Smooth muscle cell of the pulmonary artery (primary cell): ENCODE measurements around the gene CDC20. TPM values are rescaled to one million over a fixed set of nuclear protein-coding genes. Genes with fewer than 3 reads are reported as not detected.

Source experiments
- total RNA-seq: library from RNA; depleted of rRNA; stranded (reverse); fragments of >200 nt; gene quantifications from 2 replicates; pipeline ENCODE4 v1.2.3, GENCODE V29; 2014

The CDC20 gene
- 7.9 and 16.5 TPM in 2 replicates for total RNA-seq

DNA sequence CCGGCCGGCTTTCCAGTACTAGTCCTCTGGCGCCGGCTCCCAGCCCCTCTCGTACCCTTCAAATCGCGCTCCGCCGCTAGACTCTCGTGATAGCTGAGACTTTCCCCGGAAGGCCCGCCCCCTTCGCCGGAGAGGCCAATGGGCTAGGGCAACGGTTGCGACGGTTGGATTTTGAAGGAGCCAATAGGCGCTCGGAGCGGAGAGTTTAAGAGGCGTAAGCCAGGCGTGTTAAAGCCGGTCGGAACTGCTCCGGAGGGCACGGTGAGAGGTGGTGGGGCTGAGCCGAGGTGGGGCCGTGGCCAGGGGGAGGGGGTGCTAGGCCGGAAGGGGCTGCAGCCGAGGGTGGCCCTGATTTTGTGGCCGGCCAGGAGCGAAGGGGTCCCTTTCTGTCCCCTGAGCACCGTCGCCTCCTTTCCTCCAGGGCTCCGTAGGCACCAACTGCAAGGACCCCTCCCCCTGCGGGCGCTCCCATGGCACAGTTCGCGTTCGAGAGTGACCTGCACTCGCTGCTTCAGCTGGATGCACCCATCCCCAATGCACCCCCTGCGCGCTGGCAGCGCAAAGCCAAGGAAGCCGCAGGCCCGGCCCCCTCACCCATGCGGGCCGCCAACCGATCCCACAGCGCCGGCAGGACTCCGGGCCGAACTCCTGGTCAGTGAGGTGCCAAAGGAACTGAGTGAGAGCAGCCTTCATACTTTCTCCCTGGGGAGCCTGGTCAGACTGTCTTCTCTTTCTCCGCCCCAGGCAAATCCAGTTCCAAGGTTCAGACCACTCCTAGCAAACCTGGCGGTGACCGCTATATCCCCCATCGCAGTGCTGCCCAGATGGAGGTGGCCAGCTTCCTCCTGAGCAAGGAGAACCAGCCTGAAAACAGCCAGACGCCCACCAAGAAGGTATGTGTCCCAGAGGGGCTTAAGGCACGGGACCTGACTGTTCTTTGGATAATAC, at the start of gene CDC20:
TSS of gene CDC20 (plus strand) at position 236 of the 948 bp plus-strand sequence. CDS start at position 471, 235 bp downstream.

DNA sequence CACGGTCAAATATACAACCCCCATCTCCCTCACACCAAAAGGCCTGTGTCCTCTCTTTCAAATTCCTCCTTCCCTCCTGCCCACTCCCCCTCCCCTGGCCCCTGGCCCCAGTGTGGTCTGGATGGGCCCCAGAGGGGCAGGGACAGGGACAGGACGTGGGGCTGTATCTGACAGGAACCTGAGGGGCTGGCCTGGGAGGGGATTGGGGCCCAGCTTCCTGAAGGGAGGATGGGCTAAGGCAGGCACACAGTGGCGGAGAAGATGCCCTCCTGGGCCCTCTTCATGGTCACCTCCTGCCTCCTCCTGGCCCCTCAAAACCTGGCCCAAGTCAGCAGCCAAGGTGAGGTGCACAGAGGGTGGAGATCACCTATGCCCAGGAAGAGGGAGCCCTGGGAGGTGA, 21.2 kb upstream of the CDC20 start, which contains the start of gene MPL:
TSS of gene MPL (plus strand) at position 231 of the 400 bp plus-strand sequence. CDS start at position 262, 31 bp downstream.

DNA sequence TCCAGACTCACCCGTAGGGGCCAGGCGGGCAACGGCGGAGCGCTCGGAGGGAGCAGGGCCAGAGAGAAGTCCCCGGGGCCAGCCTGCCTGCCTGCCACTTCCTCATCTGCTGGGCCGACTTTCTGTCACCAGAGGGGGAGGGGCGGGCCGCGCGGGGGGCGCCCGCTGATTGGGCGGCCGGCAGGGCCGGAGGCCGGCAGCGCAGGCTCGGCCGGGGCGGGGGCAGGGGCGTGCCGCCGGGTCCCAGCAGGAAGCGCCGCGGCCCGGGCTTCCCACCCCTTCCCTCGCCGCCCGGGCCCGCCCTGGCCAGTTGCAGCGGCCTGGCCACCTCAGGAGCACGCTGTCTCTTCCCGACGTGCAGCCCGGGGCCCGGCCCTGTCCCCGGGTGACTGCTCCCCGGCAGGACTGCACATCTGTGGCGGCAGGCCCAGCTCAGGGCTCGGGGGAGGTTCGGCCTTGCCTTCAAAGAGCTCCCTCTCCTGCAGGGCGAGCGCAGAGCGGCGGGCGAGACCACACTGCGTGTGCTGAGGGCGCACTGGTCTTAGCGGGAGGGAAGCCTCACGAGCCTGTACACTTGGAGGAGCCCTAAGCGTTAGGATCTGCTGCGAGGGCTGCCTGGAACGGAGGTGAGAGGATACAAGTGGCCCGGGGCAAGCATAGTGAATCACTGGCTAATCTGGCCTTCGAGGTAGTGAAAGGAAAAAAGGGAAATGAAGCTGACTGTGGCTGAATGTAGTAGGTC, 9.3 kb downstream of the CDC20 start, which contains the start of gene ELOVL1:
TSS of gene ELOVL1 (minus strand) at position 108 of the 742 bp plus-strand sequence. CDS start 2,402 bp downstream, outside the sequence.

DNA sequence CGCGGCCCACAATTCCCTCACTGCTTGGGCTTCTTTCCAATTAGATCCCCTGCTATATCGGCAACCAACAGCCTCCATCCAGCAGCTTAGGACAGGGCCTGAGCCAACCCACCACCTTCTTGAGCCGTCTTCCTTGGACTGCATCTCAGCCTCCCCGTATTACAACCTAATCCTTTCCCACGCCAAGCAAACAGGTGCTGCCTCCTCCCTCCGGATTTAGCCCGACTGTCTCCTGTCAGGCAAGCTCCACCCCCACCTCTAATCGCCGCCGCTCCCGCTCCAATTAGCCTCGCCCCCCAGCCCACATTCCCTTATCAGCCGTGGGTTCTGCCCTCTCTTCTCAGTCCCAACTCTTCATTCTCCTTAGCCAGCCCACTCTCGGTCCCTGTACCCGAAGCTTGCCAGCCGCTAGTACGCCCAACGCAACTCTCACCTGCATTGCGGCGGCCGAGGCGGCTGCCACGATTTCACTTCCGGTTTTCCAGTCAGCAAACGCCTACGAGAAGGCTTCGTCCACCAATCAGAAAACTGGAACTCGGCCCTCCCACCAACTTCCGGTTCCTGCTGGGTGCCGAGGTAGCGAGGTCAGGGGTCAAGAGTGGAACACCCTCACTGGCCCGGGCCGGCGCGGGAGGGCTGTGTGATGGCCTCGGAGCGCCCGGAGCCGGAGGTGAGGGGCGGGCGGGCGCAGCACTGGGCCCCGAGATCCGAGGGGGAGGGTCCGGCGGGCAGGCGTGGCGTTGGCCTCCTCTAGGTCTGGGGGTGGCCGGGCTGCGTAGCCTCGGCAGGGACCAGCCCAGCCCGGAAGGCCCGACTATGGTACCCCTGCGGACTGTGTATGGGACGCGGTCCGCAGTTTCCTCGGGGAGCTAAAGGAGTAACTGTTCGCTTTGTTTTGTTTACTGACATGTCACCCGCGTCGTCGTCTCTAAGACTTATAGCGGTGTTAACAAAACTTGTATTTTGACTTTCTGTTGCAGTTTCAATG, 30.8 kb downstream of the CDC20 start, which contains the start of the genes MED8 and SZT2:
TSS of gene MED8 (minus strand) at position 475 of the 988 bp plus-strand sequence. CDS start at position 439, 36 bp downstream.
TSS of gene SZT2 (plus strand) at position 574 of the 988 bp plus-strand sequence. CDS start at position 644, 70 bp downstream.

Other genes with a start within 250 kb of the CDC20 start
- 51.7 and 63.8 TPM in 2 replicates for gene EBNA1BP2, start 186.7 kb upstream of the CDC20 start, total RNA-seq
- gene CFAP57, start 186.7 kb upstream of the CDC20 start, total RNA-seq = 0.26 and 0.30 TPM in 2 replicates
- not detected in 2 replicates for gene TMEM125, start 89.0 kb upstream of the CDC20 start, total RNA-seq
- gene C1orf210, start 73.4 kb upstream of the CDC20 start, total RNA-seq = not detected in 2 replicates
- 0.65 and 1.8 TPM in 2 replicates for gene TIE1, start 58.0 kb upstream of the CDC20 start, total RNA-seq
- not detected in 2 replicates for gene MPL, start 21.2 kb upstream of the CDC20 start, total RNA-seq
- gene ELOVL1, start 9.0 kb downstream of the CDC20 start, total RNA-seq = 60.1 and 62.8 TPM in 2 replicates
- gene MED8, start 30.8 kb downstream of the CDC20 start, total RNA-seq = 51.9 and 53.1 TPM in 2 replicates
- 42.6 and 43.3 TPM in 2 replicates for gene SZT2, start 30.9 kb downstream of the CDC20 start, total RNA-seq
- gene HYI, start 95.0 kb downstream of the CDC20 start, total RNA-seq = 31.5 and 35.6 TPM in 2 replicates
- gene PTPRF, start 171.9 kb downstream of the CDC20 start, total RNA-seq = 212 and 364 TPM in 2 replicates